Stimulated activated CD8-positive, alpha-beta memory T cell treated with anti-CD3 and anti-CD28 coated beads, Interleukin-15, amount 100 ng/mL, for 4 hours (primary cell): ENCODE data around the gene RAB3A.

ENCODE experiments used
- DNase-seq, 2 donors: peaks; one replicate each; pipeline ENCODE4 v3.0.0-alpha.2; 2020; ENCODE audit warnings: low read depth in 2 of 2

Gene RAB3A

DNA sequence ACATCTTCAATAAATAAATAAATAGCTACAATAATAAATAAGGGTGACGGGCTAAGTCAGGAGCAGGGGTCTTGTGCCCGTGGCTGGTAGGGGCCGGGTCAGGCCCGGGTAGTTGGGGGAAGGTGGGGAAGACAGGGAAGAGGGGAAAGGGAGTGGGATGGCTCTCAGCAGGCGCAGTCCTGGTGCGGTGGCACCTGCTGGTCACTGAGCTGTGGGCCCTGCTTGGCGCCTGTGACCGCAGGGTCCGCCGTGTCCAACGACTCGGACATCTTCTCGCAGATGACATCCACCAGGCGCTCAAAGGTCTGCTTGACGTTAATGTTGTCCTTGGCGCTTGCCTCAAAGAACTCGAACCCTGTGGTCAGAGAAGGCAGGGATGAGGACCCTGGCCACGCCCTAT, 6.5 kb downstream of the RAB3A start:
- no peak for DNase-seq

DNA sequence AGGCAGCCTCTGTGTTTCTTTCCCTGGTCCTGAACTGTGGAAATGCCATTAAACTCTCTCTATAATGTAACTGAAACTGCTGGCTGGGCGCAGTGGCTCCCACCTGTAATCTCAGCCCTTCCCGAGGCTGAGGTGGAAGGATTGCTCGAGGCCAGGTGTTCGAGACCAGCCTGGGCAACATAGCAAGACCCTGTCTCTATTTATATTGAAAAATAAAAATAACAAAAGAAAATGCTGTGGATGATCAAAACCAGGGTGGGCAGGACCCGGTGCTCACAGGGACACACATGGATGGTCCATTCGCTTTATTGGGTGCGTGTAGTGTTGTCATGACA, 7.4 kb downstream of the RAB3A start:
- DNase-seq = no peak

DNA sequence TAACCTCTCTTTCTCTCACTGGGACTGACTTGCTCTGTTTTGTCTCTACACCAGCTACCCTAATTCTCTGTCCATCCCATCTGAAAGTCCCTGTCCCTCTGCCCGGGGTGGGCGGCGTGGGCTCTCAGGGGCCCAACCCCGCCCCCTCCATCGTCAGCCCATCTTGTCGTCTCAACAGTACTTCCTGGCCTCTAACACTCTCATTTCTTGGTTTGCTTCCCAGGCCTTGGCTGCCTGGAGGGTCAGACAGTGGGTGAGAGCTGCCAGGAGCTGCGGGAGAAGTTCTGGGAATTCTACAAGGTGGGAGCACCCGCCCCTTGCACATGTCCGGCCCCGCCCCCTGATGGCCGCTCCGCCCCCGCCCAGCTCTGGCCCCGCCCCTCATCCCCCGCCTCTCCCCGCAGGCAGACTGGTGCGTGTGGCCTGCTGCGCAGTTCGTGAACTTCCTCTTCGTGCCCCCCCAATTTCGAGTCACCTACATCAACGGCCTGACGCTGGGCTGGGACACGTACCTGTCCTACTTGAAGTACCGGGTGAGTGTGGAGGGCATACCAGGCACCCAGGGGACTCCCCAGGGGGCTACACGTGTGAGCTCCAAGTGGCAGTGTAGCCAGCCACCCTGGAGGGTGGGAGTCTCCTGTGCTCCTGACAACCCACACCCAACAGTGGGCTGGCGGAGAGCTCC, 9.1 kb downstream of the RAB3A start:
- DNase-seq = no peak

DNA sequence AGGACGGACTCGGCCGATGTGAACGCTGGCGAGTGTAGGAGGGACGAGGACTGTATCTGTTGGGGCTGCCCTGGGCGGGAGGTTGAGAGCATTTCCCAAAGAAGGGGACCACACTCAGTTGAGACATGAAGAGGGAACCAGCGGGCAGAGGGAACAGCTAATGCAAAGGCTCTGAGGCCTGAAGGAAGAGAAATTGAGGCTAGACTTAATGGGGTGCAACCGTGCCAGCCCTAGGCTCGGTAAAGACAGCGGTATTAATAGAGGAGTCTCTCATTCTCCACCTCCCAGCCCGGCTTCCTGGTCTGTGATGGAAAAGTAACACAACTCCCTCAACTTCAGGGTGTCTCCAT, 9.7 kb downstream of the RAB3A start:
- DNase-seq = no peak

DNA sequence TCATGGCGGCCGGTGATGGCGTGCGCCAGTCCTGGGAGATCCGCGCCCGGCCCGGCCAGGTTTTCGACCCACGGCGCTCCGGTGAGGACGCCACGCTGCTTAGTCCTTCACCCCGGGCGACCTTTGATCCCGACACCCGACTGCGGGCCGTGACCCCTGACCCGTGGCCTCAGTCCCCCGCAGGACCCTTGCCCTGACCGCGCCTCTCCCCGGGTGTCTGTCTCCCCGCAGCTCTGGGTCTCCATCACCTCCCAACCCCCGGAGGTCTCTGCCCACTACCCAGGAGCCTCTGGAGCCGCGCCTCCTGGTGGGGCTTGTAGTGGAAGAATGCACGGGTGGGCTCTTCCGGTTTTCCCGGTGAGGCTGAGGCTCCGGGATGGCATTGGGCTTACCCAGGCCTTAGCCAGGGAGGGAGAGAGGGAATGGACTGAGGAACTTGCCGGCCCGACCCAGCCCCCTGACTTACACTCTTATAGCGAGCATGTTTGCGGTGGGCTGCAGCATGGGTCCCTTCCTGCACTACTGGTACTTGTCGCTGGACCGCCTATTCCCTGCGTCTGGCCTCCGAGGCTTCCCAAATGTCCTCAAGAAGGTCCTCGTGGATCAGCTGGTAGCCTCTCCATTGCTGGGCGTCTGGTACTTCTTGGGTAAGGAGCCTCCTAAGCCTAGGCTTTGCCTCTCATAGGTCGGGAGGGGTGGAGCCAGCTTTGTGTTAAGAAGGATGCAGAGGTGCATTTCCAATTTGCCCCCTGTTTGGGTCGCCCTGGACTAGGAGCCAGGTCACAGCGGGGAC, 10.3 kb downstream of the RAB3A start:
- DNase-seq = no peak

DNA sequence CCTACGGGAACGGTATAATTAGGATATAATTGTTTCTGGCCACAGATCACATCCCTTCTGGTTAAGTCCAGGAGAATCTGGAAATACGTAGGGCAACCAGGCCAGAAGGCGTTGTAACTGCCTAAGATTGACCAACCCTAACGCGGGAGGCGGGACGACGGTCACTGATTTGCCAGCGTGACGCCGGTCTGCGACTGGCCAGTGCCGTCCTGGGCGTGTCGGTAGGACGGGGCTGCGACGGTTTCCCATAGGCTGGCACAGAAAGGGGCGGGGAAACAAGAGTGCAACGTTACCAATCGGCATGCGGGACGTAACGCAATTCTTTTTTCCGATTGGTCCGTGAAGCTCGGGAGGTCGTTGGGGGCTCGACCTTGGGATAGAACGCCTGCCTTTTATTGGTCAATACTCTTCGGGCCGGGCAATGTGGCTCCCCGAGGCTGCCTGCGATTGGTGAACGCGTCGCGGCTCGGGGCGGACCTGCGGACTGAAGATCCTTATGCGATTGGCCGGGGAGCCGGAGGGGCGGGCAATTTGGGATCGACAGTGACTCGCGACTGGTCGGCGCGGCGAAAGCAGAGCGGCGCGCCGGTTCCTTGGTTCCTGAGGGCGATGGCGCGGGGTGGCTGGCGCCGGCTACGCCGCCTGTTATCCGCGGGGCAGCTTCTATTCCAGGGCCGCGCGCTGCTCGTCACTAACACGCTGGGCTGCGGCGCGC, 11.0 kb downstream of the RAB3A start, which contains the start of gene MPV17L2:
Gene MPV17L2, plus strand, starts transcription at position 546 of the 715 bp plus-strand sequence. Its CDS starts 64 bp downstream, at position 610.
- peak; percentile 96 to 98 for DNase-seq

DNA sequence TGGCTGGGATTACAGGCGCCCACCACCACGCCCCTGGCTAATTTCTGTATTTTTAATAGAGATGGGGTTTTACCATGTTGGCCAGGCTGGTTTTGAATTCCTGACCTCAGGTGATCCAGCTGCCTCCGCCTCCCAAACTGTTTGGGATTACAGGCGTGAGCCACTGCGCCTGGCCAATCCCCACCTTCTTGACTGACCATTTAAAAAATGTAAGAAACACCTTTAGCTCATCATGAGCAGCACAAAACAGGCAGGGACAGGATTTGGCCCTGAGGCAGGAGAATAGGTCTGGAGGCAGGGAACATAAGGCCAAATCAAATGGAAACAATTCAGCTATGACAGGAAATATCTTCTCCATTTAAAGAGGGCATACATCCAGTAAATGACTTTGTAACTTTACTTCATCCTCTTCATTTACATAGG, 12.2 kb downstream of the RAB3A start:
- DNase-seq = no peak

DNA sequence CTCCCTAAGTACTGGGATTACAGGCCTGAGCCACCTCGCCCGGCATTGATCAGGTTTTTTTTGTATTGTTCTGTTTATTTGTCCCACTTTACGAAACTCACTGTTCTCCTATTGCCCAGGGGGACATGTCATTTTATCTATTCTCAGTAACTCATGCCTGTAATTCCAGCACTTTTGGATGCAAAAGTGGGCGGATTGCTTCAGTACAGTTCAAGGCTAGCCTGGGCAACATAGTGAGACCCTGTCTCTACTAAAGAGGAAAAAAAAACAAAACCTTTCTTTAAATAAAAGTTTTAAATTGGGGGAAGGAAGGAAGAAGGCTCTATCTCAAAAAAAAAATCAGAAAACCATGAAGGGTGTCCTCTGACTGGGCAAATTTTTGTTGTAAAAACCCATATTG, 13.6 kb downstream of the RAB3A start:
- DNase-seq = no peak

DNA sequence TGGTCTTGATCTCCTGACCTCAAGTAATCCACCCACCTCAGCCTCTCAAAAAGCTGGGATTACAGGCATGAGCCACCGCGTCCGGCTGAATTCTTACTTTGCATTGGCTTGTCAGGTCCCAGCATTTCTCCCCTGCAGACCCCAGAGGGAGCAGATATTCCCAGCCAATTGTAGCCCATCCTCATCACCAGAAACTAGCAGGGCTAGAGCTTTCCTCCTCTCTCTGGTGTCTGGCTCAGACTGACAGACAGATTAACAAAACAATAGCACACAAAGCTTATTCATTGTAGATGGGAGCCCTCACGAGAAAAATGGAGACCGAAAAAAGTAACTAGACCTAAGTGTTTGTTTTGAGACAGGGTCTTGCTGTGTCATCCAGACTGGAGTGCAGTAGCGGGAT, 18.3 kb downstream of the RAB3A start:
- DNase-seq = no peak

DNA sequence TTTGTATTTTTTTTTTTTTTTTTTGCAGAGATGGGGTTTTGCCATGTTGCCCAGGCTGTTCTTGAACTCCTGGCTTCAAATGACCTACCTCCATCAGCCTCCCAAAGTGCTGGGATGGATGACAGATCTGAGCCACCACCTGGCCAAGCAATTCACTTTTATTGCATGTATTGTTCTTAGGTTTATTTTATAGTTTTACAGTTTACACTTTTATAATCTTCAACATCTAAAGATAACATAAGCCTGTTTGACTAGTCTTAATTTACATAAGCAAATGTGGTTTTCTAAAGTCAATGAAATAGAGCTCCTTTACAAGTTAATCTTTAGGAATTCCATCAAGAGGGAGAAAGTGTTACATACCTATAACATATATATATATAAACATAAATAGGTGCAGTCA, 20.3 kb downstream of the RAB3A start:
- DNase-seq = no peak

DNA sequence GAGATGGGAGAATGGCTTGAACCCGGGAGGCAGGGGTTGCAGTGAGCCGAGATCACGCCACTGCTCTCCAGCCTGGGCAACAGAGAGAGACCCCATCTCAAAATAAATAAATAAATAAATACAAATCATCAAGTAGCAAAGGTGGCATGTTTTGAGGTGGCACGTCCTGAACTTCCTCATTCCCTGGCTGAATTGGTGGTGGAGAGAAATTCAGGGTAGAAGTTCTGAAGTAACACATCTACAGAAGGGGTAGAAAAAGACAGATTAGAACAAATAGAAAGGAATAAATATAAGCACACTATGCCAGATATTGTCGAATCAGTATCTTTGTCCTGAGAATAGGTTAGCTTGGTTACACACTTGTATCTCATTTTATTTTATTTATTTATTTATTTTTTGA, 23.9 kb downstream of the RAB3A start:
- no peak for DNase-seq

DNA sequence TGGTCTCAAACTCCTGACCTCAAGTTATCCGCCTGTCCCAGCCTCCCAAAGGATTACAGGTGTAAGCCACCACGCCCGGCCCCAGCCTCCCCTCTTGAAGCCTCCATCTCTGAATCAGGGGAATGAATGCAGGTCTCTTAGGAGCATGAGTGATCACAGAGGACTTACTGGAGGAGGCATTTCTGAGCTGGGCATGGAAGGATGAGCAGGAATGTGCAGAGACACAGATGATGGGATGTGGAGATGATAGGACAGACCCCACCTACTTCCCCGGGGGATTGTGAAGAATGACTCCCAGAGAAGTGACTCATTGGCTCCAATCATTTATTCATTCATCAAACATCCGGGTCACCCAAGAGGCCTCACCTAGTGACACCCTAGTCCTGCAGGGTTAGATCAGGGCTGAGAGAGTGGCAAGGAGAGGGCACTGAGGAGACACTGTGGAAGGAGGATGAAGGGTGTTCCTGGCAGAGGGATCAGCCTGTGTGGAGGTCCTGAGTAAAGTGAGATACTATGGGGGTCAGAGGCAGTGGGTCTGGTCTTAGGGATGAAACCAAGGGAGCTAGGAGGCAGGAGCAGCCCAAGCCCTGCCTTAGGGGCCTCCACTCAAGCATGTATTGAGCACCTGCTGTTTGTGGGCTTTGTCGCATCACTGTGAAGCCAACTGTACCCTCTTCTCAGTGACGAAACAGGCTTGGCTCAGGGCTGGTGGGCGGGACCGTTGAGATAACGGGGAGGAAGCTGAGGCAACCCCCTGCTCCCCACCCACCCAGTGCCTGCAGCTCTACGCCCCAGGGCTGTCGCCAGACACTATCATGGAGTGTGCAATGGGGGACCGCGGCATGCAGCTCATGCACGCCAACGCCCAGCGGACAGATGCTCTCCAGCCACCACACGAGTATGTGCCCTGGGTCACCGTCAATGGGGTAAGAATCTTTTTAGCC, 27.2 kb downstream of the RAB3A start:
- no peak for DNase-seq

DNA sequence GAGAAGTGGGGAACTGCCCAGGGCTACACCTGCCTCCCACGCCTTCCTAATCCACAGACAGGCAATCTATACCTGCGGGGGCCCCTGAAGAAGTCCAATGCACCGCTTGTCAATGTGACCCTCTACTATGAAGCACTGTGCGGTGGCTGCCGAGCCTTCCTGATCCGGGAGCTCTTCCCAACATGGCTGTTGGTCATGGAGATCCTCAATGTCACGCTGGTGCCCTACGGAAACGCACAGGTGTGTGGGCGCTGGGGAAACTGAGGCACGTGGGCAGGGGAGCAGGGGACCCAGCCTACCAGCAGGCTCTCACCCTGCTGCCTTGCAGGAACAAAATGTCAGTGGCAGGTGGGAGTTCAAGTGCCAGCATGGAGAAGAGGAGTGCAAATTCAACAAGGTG, 28.9 kb downstream of the RAB3A start:
- DNase-seq = no peak

DNA sequence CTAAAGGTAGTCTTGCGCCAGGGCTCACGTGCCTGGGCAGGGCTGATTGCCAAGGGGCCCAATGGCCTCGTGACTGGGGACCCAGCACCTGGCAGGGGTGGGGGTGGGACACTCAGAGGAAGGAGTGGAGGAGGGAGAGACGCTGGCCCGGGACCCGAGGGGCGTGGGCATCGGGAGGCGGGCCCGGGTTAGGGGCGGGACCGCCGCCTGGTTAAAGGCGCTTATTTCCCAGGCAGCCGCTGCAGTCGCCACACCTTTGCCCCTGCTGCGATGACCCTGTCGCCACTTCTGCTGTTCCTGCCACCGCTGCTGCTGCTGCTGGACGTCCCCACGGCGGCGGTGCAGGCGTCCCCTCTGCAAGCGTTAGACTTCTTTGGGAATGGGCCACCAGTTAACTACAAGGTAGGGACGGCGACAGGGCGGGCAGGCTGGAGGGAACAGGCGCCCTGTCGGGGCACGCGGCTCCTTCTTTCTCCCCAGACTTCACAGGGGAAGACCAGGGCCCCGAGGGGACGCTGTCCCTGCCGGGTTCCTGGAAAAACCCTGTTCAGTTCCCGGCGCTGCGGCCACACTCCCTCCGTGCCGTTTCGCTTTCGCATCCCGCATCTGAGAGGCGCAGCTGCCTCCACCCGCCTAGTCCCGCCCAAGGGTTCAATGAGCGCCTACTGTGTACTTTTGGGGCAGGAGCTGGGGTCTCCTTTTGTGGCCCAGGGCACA, 30.1 kb downstream of the RAB3A start, which contains the start of gene IFI30:
Gene IFI30, plus strand, starts transcription at position 242 of the 717 bp plus-strand sequence. Its CDS starts 29 bp downstream, at position 271.
- peak in 1 of 2 donors; percentile 38 for DNase-seq

DNA sequence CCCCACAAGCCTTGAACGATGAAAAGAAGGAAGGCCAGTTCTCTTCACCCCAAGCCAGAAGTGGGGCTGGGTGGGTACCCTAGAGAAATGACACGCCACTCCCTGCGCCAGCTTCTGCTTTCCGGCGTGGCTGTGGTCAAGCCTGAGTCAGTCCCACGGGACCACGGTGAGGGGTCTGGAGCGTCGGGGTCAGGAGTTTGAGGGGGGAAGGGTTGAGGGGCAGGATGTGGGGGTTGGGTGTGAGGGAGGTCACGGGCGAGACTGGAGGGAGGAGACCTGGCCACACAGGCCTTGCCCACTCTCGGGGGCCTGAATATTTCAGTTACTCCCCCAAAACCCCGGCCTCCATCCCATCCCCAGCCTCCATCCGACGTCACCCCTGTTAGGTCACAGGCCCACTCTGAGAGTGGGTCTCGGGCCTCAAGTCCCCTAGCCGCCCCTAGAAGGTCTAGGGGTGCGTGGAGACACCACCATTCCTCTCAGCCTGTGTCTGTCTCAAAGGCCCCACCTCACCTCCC, 30.7 kb downstream of the RAB3A start:
- DNase-seq = no peak

DNA sequence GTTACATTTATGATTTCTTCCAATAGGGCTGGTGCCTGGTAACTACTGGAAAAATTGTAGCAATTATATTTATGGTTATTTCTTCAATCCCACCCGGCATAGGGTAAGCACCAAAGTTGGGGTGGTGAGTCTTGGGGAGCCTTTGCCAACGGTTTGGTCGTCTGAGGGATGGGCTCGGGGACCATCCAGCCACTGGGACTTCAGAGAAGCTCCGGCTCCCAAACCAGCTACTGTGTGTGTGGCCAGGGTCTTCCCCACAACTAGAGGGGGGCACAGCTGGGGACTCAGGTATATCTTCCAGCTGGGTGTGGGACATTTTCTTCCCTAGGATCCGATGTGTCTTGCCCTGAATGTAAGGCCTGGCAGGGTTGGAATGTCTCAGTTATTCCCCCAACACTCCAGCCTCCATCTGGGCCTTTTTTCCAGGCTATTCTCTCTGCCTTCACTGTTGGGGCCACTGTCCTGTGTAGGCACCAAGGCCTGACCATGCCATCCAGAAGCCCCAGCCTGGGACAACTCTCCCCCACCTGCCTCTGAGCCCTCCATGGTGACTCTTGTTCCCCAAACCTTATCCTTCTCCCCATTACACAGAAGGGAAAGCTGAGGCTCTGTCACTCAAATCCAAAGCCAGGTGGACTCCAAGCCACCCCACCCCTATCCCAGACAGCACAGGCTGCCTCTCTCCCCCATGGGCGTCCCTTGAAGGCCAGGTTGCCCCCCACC, 31.4 kb downstream of the RAB3A start:
- no peak for DNase-seq

DNA sequence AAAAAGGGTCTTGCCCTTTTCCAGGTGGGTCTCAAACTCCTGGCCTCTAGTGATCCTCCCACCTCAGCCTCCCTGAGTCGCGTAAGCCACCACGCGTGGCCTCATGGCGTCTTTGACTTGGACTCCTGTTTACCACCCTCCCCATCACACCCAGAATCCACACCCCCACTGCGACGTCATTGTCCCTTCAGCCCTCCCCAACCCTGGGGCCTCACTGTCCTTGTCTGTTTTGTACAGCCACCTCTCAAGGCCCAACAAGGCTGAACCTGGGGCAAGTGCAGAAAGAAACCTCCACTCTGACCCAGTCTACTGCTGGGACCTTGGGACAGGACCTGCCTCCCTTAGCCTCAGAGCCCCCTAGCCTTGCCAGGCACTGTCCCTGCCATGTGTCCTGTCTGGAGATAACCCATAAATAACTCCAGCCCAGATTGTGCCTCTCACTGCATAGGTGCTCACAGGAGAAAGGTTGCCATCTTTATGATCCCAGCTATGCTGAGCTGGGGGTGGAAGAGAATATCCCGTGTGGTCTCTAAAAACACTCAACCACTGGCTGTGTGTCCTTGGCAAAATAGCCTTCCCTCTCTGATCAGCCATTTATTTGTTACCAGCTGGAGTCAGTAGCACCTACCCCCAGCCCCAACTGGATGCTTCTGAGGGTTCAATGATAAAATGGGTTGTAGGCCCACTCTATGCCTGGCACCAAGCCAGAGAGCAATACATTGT, 32.1 kb downstream of the RAB3A start:
- no peak for DNase-seq

DNA sequence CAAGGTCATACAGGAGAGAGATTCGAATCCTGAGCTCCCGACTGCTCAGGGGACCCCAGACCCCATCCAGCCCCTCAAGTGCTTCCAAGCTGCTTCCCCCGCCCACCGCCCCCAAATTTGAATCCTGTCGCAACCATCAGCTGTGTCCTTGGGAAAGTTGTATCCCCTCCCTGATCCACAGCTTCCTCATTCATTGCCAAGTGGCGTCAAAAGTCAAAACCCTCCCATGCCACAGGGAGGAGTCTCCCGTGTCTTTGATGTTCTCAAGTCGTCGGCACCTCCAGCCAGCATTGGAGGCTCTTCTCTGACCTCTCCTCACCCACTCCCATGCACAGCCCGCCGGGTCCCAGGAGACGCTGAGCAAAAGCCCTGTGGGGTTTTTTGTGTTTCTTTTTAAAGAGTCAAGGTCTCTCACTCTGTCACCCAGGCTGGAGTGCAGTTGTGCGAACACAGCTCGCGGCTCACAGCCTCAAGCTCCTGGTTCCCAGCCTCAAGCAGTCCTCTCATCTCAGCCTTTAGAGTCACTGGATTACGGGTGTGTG, 33.1 kb downstream of the RAB3A start:
- no peak for DNase-seq
